IPS-20b (cell line): ENCODE measurements around the gene NFKBIE.

Experiments
- H3K27ac ChIP-seq: one replicate; pipeline ENCODE4 v1.5.1; 2013; ENCODE audit warnings: low read length
- H3K27me3 ChIP-seq: 2 replicates; pipeline ENCODE4 v1.6.1; 2013; ENCODE audit warnings: mild to moderate bottlenecking, low read length, inconsistent platforms; ENCODE audit not compliant: insufficient read depth
- H3K36me3 ChIP-seq: 2 replicates; pipeline ENCODE4 v1.6.1; 2013; ENCODE audit warnings: low read depth, mild to moderate bottlenecking, inconsistent platforms, low read length, moderate library complexity; ENCODE audit not compliant: insufficient read depth
- H3K4me1 ChIP-seq: 2 replicates; pipeline ENCODE4 v1.6.1; 2013; ENCODE audit warnings: mild to moderate bottlenecking, control low read depth, inconsistent platforms, low read length, moderate library complexity; ENCODE audit not compliant: insufficient read depth
- H3K4me3 ChIP-seq: 2 replicates; pipeline ENCODE4 v1.5.1; 2013; ENCODE audit warnings: mild to moderate bottlenecking, low read length, inconsistent platforms
- H3K9ac ChIP-seq: 2 replicates; pipeline ENCODE4 v1.6.1; 2013; ENCODE audit warnings: low read depth, mild to moderate bottlenecking, inconsistent platforms, low read length, moderate library complexity
- H3K9me3 ChIP-seq: 2 replicates; pipeline ENCODE4 v1.6.1; 2013; ENCODE audit warnings: mild to moderate bottlenecking, low read depth, low read length, inconsistent platforms; ENCODE audit not compliant: insufficient read depth

The NFKBIE gene

GRCh38 chr6:44260451-44261297 lies 4.7 kb downstream of the NFKBIE start:
- Histone ChIP-seq H3K9me3 (no peaks in the 10 kb centered on the region), H3K9ac (no peak overlapping the region), H3K36me3 (peaks cover 38% of the 10 kb centered on the region), H3K27me3 (peaks cover 7% of the 10 kb centered on the region), H3K4me3 (no peak overlapping the region), H3K27ac (no peak overlapping the region), H3K4me1 (peaks cover 33% of the 10 kb centered on the region)

GRCh38 chr6:44260011-44260410 lies 5.3 kb downstream of the NFKBIE start:
- Histone ChIP-seq H3K9me3 (no peaks in the 10 kb centered on the region), H3K4me1 (peaks cover 36% of the 10 kb centered on the region), H3K27ac (no peak overlapping the region), H3K36me3 (peaks cover 45% of the 10 kb centered on the region), H3K9ac (no peak overlapping the region), H3K4me3 (no peak overlapping the region), H3K27me3 (peaks cover 7% of the 10 kb centered on the region)

- Histone ChIP-seq H3K27me3 (no peaks in the 10 kb centered on the region), H3K9ac (no peak overlapping the region), H3K4me3 (no peak overlapping the region), H3K4me1 (peaks cover 27% of the 10 kb centered on the region), H3K36me3 (peaks cover 56% of the 10 kb centered on the region), H3K9me3 (no peaks in the 10 kb centered on the region), H3K27ac (no peak overlapping the region)
These were observed 6.4 kb downstream of the NFKBIE start for GRCh38 chr6:44258921-44259320.

- H3K4me1 ChIP-seq, result peaks cover 22% of the 10 kb centered on the region
- H3K4me3 ChIP-seq, result no peak overlapping the region; the same call in 1 of the 2 replicates
- H3K36me3 ChIP-seq, result peaks cover 61% of the 10 kb centered on the region
- peak overlapping the region; percentile 73; the same call in 1 of the 2 replicates for H3K9ac ChIP-seq
- H3K27ac ChIP-seq, result no peak overlapping the region
- H3K9me3 ChIP-seq, result no peaks in the 10 kb centered on the region
- no peaks in the 10 kb centered on the region for H3K27me3 ChIP-seq
These were observed 7.0 kb downstream of the NFKBIE start for GRCh38 chr6:44258325-44258863.

- no peaks in the 10 kb centered on the region for H3K27me3 ChIP-seq
- H3K9ac ChIP-seq, result peak overlapping the region; percentile 73; the same call in 1 of the 2 replicates
- no peaks in the 10 kb centered on the region for H3K9me3 ChIP-seq
- H3K4me3 ChIP-seq, result peak overlapping the region; percentile 91
- H3K27ac ChIP-seq, result no peak overlapping the region
- peaks cover 16% of the 10 kb centered on the region for H3K4me1 ChIP-seq
- peaks cover 66% of the 10 kb centered on the region for H3K36me3 ChIP-seq
These were observed 7.5 kb downstream of the NFKBIE start for GRCh38 chr6:44257753-44258324.

- Histone ChIP-seq H3K9ac (peak within 1 kb of the TSS; percentile 95), H3K36me3 (peaks cover 73% of the 10 kb centered on the region), H3K27me3 (no peaks in the 10 kb centered on the region), H3K4me1 (peaks cover 10% of the 10 kb centered on the region), H3K27ac (peak within 1 kb of the TSS; percentile 84), H3K4me3 (peak within 1 kb of the TSS; percentile 91), H3K9me3 (no peaks in the 10 kb centered on the region)
These were observed 8.2 kb downstream of the NFKBIE start, which contains the start of gene SLC35B2 for GRCh38 chr6:44257025-44257752. Gene SLC35B2, minus strand, starts transcription at chr6:44257528. Its CDS starts 118 bp downstream, at chr6:44257410.

GRCh38 chr6:44256775-44257024 lies 8.7 kb downstream of the NFKBIE start:
- H3K9ac ChIP-seq, result peak overlapping the region; percentile 95
- H3K4me1 ChIP-seq, result peaks cover 9% of the 10 kb centered on the region

GRCh38 chr6:44255871-44256774 lies 9.2 kb downstream of the NFKBIE start:
- peak overlapping the region; percentile 91 for H3K4me3 ChIP-seq
- H3K9me3 ChIP-seq, result no peaks in the 10 kb centered on the region
- peak overlapping the region; percentile 95 for H3K9ac ChIP-seq
- peak overlapping the region; percentile 84 for H3K27ac ChIP-seq
- H3K4me1 ChIP-seq, result peaks cover 10% of the 10 kb centered on the region
- no peaks in the 10 kb centered on the region for H3K27me3 ChIP-seq
- peaks cover 75% of the 10 kb centered on the region for H3K36me3 ChIP-seq

More at GRCh38 chr6:44256775-44257024, 8.7 kb downstream of the NFKBIE start:
- Histone ChIP-seq H3K27ac (peak overlapping the region; percentile 84), H3K4me3 (peak overlapping the region; percentile 91), H3K36me3 (peaks cover 75% of the 10 kb centered on the region), H3K9me3 (no peaks in the 10 kb centered on the region), H3K27me3 (no peaks in the 10 kb centered on the region)

GRCh38 chr6:44255105-44255808 lies 10.1 kb downstream of the NFKBIE start:
- Histone ChIP-seq H3K4me1 (peaks cover 10% of the 10 kb centered on the region), H3K4me3 (peak overlapping the region; percentile 91), H3K9ac (peak overlapping the region; percentile 95; the same call in 1 of the 2 replicates), H3K9me3 (no peaks in the 10 kb centered on the region), H3K27me3 (no peaks in the 10 kb centered on the region), H3K36me3 (peaks cover 80% of the 10 kb centered on the region), H3K27ac (no peak overlapping the region)

- H3K27me3 ChIP-seq, result no peaks in the 10 kb centered on the region
- no peak overlapping the region for H3K4me3 ChIP-seq
- H3K36me3 ChIP-seq, result peaks cover 80% of the 10 kb centered on the region
- peaks cover 13% of the 10 kb centered on the region for H3K4me1 ChIP-seq
- no peak overlapping the region for H3K27ac ChIP-seq
- no peaks in the 10 kb centered on the region for H3K9me3 ChIP-seq
- no peak overlapping the region for H3K9ac ChIP-seq
These were observed 10.9 kb downstream of the NFKBIE start for GRCh38 chr6:44254191-44255104.
